Uterus (tissue), 2 donors: ENCODE measurements around the gene USP50.

ENCODE experiments used
- POLR2A ChIP-seq, 2 donors: fragments of 450-650 bp; IDR thresholded peaks; one replicate each; pipeline ENCODE4 v1.6.1; 2016; ENCODE audit warnings: antibody characterized with exemption in 2 of 2, mild to moderate bottlenecking in 1 of 2, moderate library complexity in 1 of 2
- TF ChIP-seq, protein P1 (sequence below), 4 experiments: fragments of 200-600 bp in 2 of 4; fragments of 450-650 bp in 2 of 4; sonication (generic) in 2 of 4; IDR thresholded peaks; one replicate each; pipeline ENCODE4 v1.5.1; 2016 to 2019; ENCODE audit warnings: antibody characterized with exemption in 4 of 4, mild to moderate bottlenecking in 2 of 4, moderate library complexity in 1 of 4

GRCh38 chr15:50487287-50487686 lies 59.2 kb downstream of the USP50 start:
- TF ChIP-seq POLR2A (IDR thresholded peaks at IDR 0.05): no peak
- TF ChIP-seq, protein P1, sequence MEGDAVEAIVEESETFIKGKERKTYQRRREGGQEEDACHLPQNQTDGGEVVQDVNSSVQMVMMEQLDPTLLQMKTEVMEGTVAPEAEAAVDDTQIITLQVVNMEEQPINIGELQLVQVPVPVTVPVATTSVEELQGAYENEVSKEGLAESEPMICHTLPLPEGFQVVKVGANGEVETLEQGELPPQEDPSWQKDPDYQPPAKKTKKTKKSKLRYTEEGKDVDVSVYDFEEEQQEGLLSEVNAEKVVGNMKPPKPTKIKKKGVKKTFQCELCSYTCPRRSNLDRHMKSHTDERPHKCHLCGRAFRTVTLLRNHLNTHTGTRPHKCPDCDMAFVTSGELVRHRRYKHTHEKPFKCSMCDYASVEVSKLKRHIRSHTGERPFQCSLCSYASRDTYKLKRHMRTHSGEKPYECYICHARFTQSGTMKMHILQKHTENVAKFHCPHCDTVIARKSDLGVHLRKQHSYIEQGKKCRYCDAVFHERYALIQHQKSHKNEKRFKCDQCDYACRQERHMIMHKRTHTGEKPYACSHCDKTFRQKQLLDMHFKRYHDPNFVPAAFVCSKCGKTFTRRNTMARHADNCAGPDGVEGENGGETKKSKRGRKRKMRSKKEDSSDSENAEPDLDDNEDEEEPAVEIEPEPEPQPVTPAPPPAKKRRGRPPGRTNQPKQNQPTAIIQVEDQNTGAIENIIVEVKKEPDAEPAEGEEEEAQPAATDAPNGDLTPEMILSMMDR (IDR thresholded peaks at IDR 0.05): no peak
